Kidney (tissue), 14 donors: Measurements from ENCODE around the gene FBXO17. TPM values are rescaled to one million over a fixed set of nuclear protein-coding genes. Genes with fewer than 3 reads are reported as not detected.
A peak's percentile ranks its signal among the peaks of the same experiment; 100 is the strongest.

Experiments
- DNase-seq, 5 donors: peaks; one replicate each; pipeline ENCODE4 v3.0.0-alpha.2; 2013 to 2020
- FAIRE-seq: peaks from 2 replicates; lab custom pipeline; 2012; peaks lifted over from hg19 to GRCh38; lab: Jason Lieb, UNC
- H3K27ac ChIP-seq, 2 donors: one replicate each; pipeline ENCODE4 v1.7.0; 2013; ENCODE audit warnings: low read depth in 2 of 2, low read length in 2 of 2, inconsistent platforms in 1 of 2
- H3K27me3 ChIP-seq: one replicate; pipeline ENCODE4 v1.7.1; 2013; ENCODE audit warnings: low read length, inconsistent platforms; ENCODE audit not compliant: control insufficient read depth, insufficient read depth
- H3K36me3 ChIP-seq, 3 donors: one replicate each; pipeline versions ENCODE4 v1.7.0 to v1.7.1; 2013; ENCODE audit warnings: low read length in 3 of 3, control low read depth in 1 of 3, inconsistent platforms in 1 of 3; ENCODE audit not compliant: insufficient read depth in 3 of 3, control insufficient read depth in 2 of 3
- H3K4me1 ChIP-seq, 3 donors: one replicate each; pipeline versions ENCODE4 v1.7.0 to v1.7.1; 2013; ENCODE audit warnings: low read length in 3 of 3, inconsistent platforms in 1 of 3, low read depth in 1 of 3; ENCODE audit not compliant: control insufficient read depth in 2 of 3, insufficient read depth in 2 of 3
- H3K4me3 ChIP-seq, 3 donors: one replicate each; pipeline versions ENCODE4 v1.7.0 to v1.8.1; 2013; ENCODE audit warnings: low read length in 3 of 3, control low read depth in 1 of 3, inconsistent platforms in 1 of 3
- H3K9ac ChIP-seq, 3 donors: one replicate each; pipeline versions ENCODE4 v1.7.0 to v1.7.1; 2013; ENCODE audit warnings: low read length in 3 of 3, control low read depth in 1 of 3, inconsistent platforms in 1 of 3
- H3K9me3 ChIP-seq, 3 donors: one replicate each; pipeline versions ENCODE4 v1.7.0 to v1.7.1; 2013; ENCODE audit warnings: low read length in 3 of 3, control low read depth in 1 of 3, inconsistent platforms in 1 of 3; ENCODE audit not compliant: control insufficient read depth in 2 of 3, insufficient read depth in 1 of 3
- intact Hi-C: fragments of 100-400 bp; cut with DNase I; formaldehyde crosslinking; loops from one replicate; pipeline ENCODE4 v1.11.1; 2022
- polyA plus RNA-seq: library from polyadenylated mRNA; stranded (reverse); fragments of 350-450 nt; fragmentation: Illumina TruSeq; extraction: RNeasy Lipid Tissue Mini Kit (QIAGEN cat#74804); gene quantifications from one replicate; pipeline ENCODE4 v1.2.3, GENCODE V29; 2014; ENCODE audit warnings: low read depth, low replicate concordance; ENCODE audit not compliant: insufficient read depth
- total RNA-seq: library from RNA; stranded (reverse); fragmentation: NEBNext Ultra II Directional; extraction: Animal tissue kit (Norgen Biotek cat#: 25700); gene quantifications from one replicate; pipeline ENCODE4 v1.2.1, GENCODE V29; 2021
- TF ChIP-seq, protein P1 (sequence below): IDR thresholded peaks from 3 replicates; pipeline ENCODE4 v1.5.1; 2012; ENCODE audit warnings: mild to moderate bottlenecking, moderate library complexity, borderline replicate concordance; ENCODE audit not compliant: insufficient read depth; ENCODE audit errors: extremely low read depth
- donor health status: control.
- donor health status: control.
- donor health status: control.
- donor health status: control.
- donor health status: control.
- donor health status: DM: yes; HTN: yes; CAD: no.
- donor health status: Normal renal cell carcinoma (clear cell type).

The FBXO17 gene
- total and polyA plus RNA-seq, 2 donors from 2014 or later = 32.3 to 44.3 TPM

DNA sequence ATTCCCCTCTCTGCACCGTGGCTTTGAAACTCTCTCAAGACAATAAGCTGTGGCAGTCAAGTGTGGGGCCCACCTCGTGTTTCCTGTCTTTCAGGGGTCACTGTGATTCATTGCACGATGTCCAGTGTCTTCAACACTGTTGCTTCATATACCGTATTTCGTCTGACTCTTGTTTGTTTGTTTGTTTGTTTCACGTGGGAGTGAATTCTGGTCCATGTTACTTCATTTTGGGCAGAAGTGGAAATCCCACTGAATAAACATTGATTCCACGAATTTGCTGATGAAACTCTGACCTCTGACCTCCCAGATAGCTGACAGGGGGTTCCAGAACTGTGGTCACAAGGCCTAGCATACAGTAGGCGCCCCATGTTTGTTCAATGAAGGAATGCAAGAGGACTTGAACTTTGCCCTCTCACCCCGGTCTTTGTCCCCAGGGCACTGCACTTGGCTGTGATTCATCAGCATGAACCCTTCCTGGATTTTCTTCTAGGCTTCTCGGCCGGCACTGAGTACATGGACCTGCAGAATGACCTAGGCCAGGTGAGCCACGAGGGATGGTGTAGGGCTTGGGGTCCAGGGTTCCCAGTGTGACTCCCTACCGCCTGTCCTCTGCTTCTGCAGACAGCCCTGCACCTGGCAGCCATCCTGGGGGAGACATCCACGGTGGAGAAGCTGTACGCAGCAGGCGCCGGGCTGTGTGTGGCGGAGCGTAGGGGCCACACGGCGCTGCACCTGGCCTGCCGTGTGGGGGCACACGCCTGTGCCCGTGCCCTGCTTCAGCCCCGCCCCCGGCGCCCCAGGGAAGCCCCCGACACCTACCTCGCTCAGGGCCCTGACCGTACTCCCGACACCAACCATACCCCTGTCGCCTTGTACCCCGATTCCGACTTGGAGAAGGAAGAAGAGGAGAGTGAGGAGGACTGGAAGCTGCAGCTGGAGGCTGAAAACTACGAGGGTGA lies 70.7 kb downstream of the FBXO17 start:
- FAIRE-seq = no peak
- no peaks in the 10 kb centered on the region for H3K27me3 ChIP-seq
- H3K36me3 ChIP-seq = peaks cover 0 to 8% (median 8%) of the 10 kb centered on the region in 3 donors
- H3K9me3 ChIP-seq = peaks cover 0 to 3% (median 0%) of the 10 kb centered on the region in 3 donors
- H3K27ac ChIP-seq = no peak overlapping the region
- no peak overlapping the region for H3K9ac ChIP-seq
- H3K4me3 ChIP-seq = no peak overlapping the region
- no peak for DNase-seq
- TF ChIP-seq, protein P1, sequence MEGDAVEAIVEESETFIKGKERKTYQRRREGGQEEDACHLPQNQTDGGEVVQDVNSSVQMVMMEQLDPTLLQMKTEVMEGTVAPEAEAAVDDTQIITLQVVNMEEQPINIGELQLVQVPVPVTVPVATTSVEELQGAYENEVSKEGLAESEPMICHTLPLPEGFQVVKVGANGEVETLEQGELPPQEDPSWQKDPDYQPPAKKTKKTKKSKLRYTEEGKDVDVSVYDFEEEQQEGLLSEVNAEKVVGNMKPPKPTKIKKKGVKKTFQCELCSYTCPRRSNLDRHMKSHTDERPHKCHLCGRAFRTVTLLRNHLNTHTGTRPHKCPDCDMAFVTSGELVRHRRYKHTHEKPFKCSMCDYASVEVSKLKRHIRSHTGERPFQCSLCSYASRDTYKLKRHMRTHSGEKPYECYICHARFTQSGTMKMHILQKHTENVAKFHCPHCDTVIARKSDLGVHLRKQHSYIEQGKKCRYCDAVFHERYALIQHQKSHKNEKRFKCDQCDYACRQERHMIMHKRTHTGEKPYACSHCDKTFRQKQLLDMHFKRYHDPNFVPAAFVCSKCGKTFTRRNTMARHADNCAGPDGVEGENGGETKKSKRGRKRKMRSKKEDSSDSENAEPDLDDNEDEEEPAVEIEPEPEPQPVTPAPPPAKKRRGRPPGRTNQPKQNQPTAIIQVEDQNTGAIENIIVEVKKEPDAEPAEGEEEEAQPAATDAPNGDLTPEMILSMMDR = no peak
- no peaks in the 10 kb centered on the region for H3K4me1 ChIP-seq
- intact Hi-C loops = no loop called here

DNA sequence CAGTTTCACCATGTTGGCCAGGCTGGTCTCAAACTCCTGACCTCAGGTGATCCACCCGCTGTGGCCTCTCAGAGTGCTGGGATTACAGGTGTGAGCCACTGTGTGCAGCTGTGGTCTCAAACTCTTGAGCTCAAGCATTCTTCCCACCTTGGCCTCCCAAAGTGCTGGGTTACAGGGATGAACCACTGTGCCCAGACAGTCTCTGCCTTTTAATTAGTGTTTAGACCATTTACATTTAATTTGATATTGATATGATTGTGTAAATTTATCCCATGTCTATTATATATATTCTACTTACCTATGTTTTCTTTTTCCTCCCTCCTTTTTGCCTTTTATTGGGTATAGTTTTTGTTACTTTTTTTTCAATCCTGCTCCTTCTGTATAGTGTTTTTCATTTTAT lies 73.9 kb downstream of the FBXO17 start:
- TF ChIP-seq, protein P1 = no peak
- Histone ChIP-seq H3K4me1 (peaks cover 4 to 9% (median 9%) of the 10 kb centered on the region in 3 donors), H3K27me3 (no peaks in the 10 kb centered on the region), H3K36me3 (peaks cover 0 to 8% (median 5%) of the 10 kb centered on the region in 3 donors), H3K9ac (no peak overlapping the region), H3K4me3 (no peak overlapping the region), H3K27ac (no peak overlapping the region), H3K9me3 (peaks cover 0 to 3% (median 0%) of the 10 kb centered on the region in 3 donors)
- intact Hi-C loops = no loop called here
- FAIRE-seq (no peak), DNase-seq (no peak)

DNA sequence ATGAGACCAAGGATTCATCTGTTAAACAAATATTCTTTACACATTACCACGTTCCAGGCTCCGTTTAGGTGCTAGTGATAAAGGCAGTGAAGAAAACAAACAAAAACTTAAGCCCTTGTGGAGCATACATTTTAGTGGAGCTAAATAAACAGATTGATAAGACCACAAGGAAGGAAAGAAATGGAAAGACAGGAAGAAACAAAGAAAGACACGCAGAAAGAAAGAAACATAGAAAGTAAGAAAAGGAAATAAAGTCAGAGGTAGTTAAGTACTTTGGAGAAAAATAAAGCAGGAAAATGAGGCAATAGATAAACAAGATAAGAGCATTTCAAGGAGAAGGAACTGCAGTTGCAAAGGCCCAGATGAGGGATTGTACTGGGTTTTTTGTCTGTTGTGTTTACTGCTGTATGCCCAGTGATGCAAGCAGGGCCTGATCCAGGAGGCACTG lies 74.8 kb downstream of the FBXO17 start:
- Histone ChIP-seq H3K36me3 (peaks cover 0 to 8% (median 5%) of the 10 kb centered on the region in 3 donors), H3K4me1 (peaks cover 4 to 11% (median 9%) of the 10 kb centered on the region in 3 donors), H3K4me3 (peak overlapping the region; percentile 11 to 74 (median 73)), H3K27ac (no peak overlapping the region), H3K9ac (peak overlapping the region; percentile 72 to 90 (median 77)), H3K27me3 (no peaks in the 10 kb centered on the region), H3K9me3 (peaks cover 0 to 3% (median 0%) of the 10 kb centered on the region in 3 donors)
- intact Hi-C loops = no loop called here
- TF ChIP-seq, protein P1 = no peak
- DNase-seq (no peak), FAIRE-seq (no peak)
